GM13977 (cell line): Measurements from ENCODE around the gene TTC33.
"Not testable (repeated sequence)": the region's sequence is repeated elsewhere in the genome, so short reads cannot be mapped to it uniquely, and the experiment has no call there.

Experiments used
- DNase-seq: peaks from one replicate; pipeline ENCODE4 v3.0.0; 2012; ENCODE audit warnings: low spot score
- CTCF ChIP-seq: IDR thresholded peaks from 2 replicates; pipeline ENCODE4 v1.5.1; 2012; ENCODE audit warnings: mild to moderate bottlenecking, control low read depth; ENCODE audit not compliant: insufficient read depth; ENCODE audit errors: extremely low read depth, missing control alignments
- in situ Hi-C: fragments of 300-500 bp; cut with MboI; formaldehyde crosslinking; loops from one replicate; pipeline ENCODE4 v1.12.0; 2022; ENCODE audit warnings: low sequenced_read_pairs, low pct_unique_long_range_greater_than_20kb, mixed read lengths, inconsistent platforms; ENCODE audit not compliant: unreplicated experiment

TTC33 gene

GRCh38 chr5:40599676-40600075, 156.1 kb downstream of the TTC33 start:
- no peak for DNase-seq
- in situ Hi-C loops, result no loop called here
- TF ChIP-seq CTCF, result no peak

GRCh38 chr5:40594811-40595210, 160.9 kb downstream of the TTC33 start:
- no peak for DNase-seq
- in situ Hi-C loops, result no loop called here
- no peak for TF ChIP-seq CTCF

- in situ Hi-C loops, DNase-seq: not testable (repeated sequence)
Observed at GRCh38 chr5:40591727-40592396, 163.9 kb downstream of the TTC33 start.

- no peak for DNase-seq
- in situ Hi-C loops, result loop anchor here (10.0 kb wide), 1 partner anchor 103 kb away; no protein-coding TSS in a partner anchor
- TF ChIP-seq CTCF, result no peak
Observed at GRCh38 chr5:40587376-40587775, 168.4 kb downstream of the TTC33 start.

GRCh38 chr5:40585537-40586267, 170.1 kb downstream of the TTC33 start:
- in situ Hi-C loops, result loop anchor here (10.0 kb wide), 1 partner anchor 101 kb away; no protein-coding TSS in a partner anchor
- no peak for DNase-seq
- TF ChIP-seq CTCF, result no peak

- in situ Hi-C loops, result loop anchor here (10.0 kb wide), 1 partner anchor 99 kb away; no protein-coding TSS in a partner anchor
- TF ChIP-seq CTCF, result no peak
- no peak for DNase-seq
Observed at GRCh38 chr5:40584054-40584453, 171.7 kb downstream of the TTC33 start.
